ENCODE results near the gene IFI6. TPM values are rescaled to one million over a fixed set of nuclear protein-coding genes. Genes with fewer than 3 reads are reported as not detected.

The IFI6 gene
- total and polyA plus RNA-seq, 2 donors (not counting 1 experiment from before 2014, with no cell fraction given), result 43.7 to 68.4 TPM

DNA sequence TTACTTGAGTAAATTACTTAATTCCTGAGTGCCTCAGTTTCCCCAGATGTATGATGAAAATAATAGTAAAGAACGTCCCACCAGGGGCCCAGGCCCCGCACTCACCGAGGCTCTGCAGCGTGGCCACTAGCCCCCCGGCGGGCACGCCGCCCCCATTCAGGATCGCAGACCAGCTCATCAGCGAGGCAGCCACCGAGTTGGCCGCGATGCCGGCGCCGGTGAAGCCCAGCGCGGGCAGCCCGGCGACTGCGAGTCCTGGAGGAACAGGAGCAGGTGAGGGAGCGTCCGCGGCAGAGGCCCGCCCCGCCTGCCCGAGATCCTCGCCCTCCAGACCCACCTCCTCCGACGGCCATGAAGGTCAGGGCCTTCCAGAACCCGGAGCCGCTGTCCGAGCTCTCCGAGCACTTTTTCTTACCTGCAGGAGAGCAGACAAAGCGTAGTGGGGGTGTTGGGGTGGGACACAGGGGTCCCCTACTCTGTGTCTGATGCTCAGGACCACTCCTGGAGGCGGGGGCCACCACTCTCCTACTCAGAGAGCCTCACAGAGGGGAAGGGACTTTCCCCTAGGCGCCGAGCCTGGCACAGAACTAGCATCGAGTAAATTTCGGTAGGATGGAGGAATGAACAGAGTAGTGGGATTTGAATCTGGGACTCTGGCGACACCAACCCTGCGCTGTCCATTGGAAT lies 3.7 kb downstream of the IFI6 start:
- no peaks in the 10 kb centered on the region for H3K9me3 ChIP-seq (ENCODE audit: control insufficient read depth, insufficient read depth, low read depth, low read length)
- H3K4me1 ChIP-seq (ENCODE audit: control insufficient read depth, extremely low read depth, insufficient read depth, low read length), result peaks cover 13% of the 10 kb centered on the region
- no peak overlapping the region for H3K9ac ChIP-seq (ENCODE audit: insufficient read depth, low read length)
- no peak overlapping the region for H3K27ac ChIP-seq (ENCODE audit: insufficient read depth, low read length)
- no peak overlapping the region for H3K4me2 ChIP-seq (ENCODE audit: extremely low read depth, insufficient read depth, low read length)
- no peaks in the 10 kb centered on the region for H3K27me3 ChIP-seq (ENCODE audit: control insufficient read depth, insufficient read depth, low read length)
- TF ChIP-seq, protein P1, sequence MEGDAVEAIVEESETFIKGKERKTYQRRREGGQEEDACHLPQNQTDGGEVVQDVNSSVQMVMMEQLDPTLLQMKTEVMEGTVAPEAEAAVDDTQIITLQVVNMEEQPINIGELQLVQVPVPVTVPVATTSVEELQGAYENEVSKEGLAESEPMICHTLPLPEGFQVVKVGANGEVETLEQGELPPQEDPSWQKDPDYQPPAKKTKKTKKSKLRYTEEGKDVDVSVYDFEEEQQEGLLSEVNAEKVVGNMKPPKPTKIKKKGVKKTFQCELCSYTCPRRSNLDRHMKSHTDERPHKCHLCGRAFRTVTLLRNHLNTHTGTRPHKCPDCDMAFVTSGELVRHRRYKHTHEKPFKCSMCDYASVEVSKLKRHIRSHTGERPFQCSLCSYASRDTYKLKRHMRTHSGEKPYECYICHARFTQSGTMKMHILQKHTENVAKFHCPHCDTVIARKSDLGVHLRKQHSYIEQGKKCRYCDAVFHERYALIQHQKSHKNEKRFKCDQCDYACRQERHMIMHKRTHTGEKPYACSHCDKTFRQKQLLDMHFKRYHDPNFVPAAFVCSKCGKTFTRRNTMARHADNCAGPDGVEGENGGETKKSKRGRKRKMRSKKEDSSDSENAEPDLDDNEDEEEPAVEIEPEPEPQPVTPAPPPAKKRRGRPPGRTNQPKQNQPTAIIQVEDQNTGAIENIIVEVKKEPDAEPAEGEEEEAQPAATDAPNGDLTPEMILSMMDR (conservative IDR thresholded peaks at IDR 0.05 in 1 of 2, IDR thresholded peaks at IDR 0.05 in 1 of 2; ENCODE audit: low read depth in 1 of 2, low read length in 2 of 2), result no peak
- no peak for TF ChIP-seq EZH2 (IDR thresholded peaks at IDR 0.05; ENCODE audit: low read length, missing control alignments)
- H3K4me3 ChIP-seq (replicated peaks in 1 of 4; ENCODE audit: control extremely low read depth in 1 of 4, insufficient read depth in 1 of 4, low read depth in 3 of 4, low read length in 4 of 4), result no peak overlapping the region
- no peaks in the 10 kb centered on the region for H3K79me2 ChIP-seq (ENCODE audit: control insufficient read depth, insufficient read depth, low read length)
- no peak overlapping the region for H2AFZ ChIP-seq (ENCODE audit: low read length)
- no peak for DNase-seq (ENCODE audit: low read depth in 2 of 2)
- no peaks in the 10 kb centered on the region for H4K20me1 ChIP-seq (ENCODE audit: control insufficient read depth, extremely low read depth, insufficient read depth, low read length)
- no peaks in the 10 kb centered on the region for H3K36me3 ChIP-seq (ENCODE audit: control insufficient read depth, insufficient read depth, low read length)

DNA sequence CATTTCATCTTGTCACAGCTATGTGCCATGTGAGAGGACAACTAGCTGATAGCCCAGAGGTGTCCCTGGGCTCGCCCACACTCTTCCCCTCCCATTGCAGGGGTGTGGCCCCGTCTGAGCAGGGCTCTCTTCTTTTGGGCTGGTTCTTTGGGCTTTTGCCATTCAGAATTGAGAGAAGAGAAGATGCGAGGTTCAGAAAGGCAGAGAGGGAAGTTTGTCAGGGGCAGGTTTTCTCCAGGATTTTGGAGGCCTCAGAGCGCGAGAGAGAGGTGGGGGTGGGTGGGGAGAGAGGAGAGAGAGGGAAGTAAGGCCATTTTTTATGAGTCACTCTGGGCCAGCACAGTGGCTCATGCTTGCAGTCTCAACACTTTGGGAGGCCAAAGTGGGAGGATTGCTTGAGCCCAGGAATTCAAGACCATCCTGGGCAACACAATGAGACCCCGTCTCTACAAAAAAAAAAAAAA lies 5.2 kb downstream of the IFI6 start:
- no peaks in the 10 kb centered on the region for H4K20me1 ChIP-seq (ENCODE audit: control insufficient read depth, extremely low read depth, insufficient read depth, low read length)
- peaks cover 9% of the 10 kb centered on the region for H3K4me1 ChIP-seq (ENCODE audit: control insufficient read depth, extremely low read depth, insufficient read depth, low read length)
- no peaks in the 10 kb centered on the region for H3K36me3 ChIP-seq (ENCODE audit: control insufficient read depth, insufficient read depth, low read length)
- no peak overlapping the region for H2AFZ ChIP-seq (ENCODE audit: low read length)
- H3K4me3 ChIP-seq (replicated peaks in 1 of 4; ENCODE audit: control extremely low read depth in 1 of 4, insufficient read depth in 1 of 4, low read depth in 3 of 4, low read length in 4 of 4), result no peak overlapping the region
- TF ChIP-seq, protein P1 (conservative IDR thresholded peaks at IDR 0.05 in 1 of 2, IDR thresholded peaks at IDR 0.05 in 1 of 2; ENCODE audit: low read depth in 1 of 2, low read length in 2 of 2), result no peak
- TF ChIP-seq EZH2 (IDR thresholded peaks at IDR 0.05; ENCODE audit: low read length, missing control alignments), result no peak
- H3K9ac ChIP-seq (ENCODE audit: insufficient read depth, low read length), result no peak overlapping the region
- no peaks in the 10 kb centered on the region for H3K9me3 ChIP-seq (ENCODE audit: control insufficient read depth, insufficient read depth, low read depth, low read length)
- H3K79me2 ChIP-seq (ENCODE audit: control insufficient read depth, insufficient read depth, low read length), result no peaks in the 10 kb centered on the region
- DNase-seq (ENCODE audit: low read depth in 2 of 2), result peak in 1 of 2 donors; percentile 25
- no peak overlapping the region for H3K27ac ChIP-seq (ENCODE audit: insufficient read depth, low read length)
- no peak overlapping the region for H3K4me2 ChIP-seq (ENCODE audit: extremely low read depth, insufficient read depth, low read length)
- no peaks in the 10 kb centered on the region for H3K27me3 ChIP-seq (ENCODE audit: control insufficient read depth, insufficient read depth, low read length)

DNA sequence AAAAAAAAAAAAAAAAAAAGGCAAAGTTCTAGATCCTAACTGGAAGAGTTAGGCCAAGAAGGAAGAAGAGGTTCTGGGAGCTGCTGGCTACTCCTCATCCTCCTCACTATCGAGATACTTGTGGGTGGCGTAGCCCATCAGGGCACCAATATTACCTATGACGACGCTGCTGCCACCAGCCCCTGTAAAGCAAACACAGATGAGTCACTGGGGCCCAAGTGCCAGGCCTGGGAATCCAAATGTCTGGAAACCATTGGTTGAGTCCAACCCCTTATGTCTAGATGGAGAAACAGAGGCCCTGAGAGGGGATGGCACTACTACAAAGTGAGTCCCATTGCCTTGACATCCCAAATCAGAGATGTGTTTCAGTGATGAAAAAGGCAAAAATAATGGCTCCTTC lies 5.7 kb downstream of the IFI6 start:
- DNase-seq (ENCODE audit: low read depth in 2 of 2), result no peak
- H3K9ac ChIP-seq (ENCODE audit: insufficient read depth, low read length), result no peak overlapping the region
- H3K79me2 ChIP-seq (ENCODE audit: control insufficient read depth, insufficient read depth, low read length), result no peaks in the 10 kb centered on the region
- no peaks in the 10 kb centered on the region for H3K27me3 ChIP-seq (ENCODE audit: control insufficient read depth, insufficient read depth, low read length)
- H3K4me3 ChIP-seq (replicated peaks in 1 of 4; ENCODE audit: control extremely low read depth in 1 of 4, insufficient read depth in 1 of 4, low read depth in 3 of 4, low read length in 4 of 4), result no peak overlapping the region
- peaks cover 9% of the 10 kb centered on the region for H3K4me1 ChIP-seq (ENCODE audit: control insufficient read depth, extremely low read depth, insufficient read depth, low read length)
- no peaks in the 10 kb centered on the region for H3K36me3 ChIP-seq (ENCODE audit: control insufficient read depth, insufficient read depth, low read length)
- H3K27ac ChIP-seq (ENCODE audit: insufficient read depth, low read length), result no peak overlapping the region
- H3K9me3 ChIP-seq (ENCODE audit: control insufficient read depth, insufficient read depth, low read depth, low read length), result no peaks in the 10 kb centered on the region
- no peak overlapping the region for H2AFZ ChIP-seq (ENCODE audit: low read length)
- H4K20me1 ChIP-seq (ENCODE audit: control insufficient read depth, extremely low read depth, insufficient read depth, low read length), result no peaks in the 10 kb centered on the region
- H3K4me2 ChIP-seq (ENCODE audit: extremely low read depth, insufficient read depth, low read length), result no peak overlapping the region
- TF ChIP-seq, protein P1 (conservative IDR thresholded peaks at IDR 0.05 in 1 of 2, IDR thresholded peaks at IDR 0.05 in 1 of 2; ENCODE audit: low read depth in 1 of 2, low read length in 2 of 2), result no peak
- no peak for TF ChIP-seq EZH2 (IDR thresholded peaks at IDR 0.05; ENCODE audit: low read length, missing control alignments)

Data from fibroblast of lung (primary cell).